Keratinocyte (primary cell): ENCODE results near the gene ZNF428.

Experiments
- CTCF ChIP-seq, 3 experiments: IDR thresholded peaks in 1 of 3; conservative IDR thresholded peaks in 1 of 3; optimal IDR thresholded peaks in 1 of 3; 2 replicates in 2 of 3; 3 replicates in 1 of 3; pipeline versions ENCODE3 to v1.5.1; 2011; ENCODE audit warnings: low read length in 3 of 3, mild to moderate bottlenecking in 3 of 3, moderate library complexity in 2 of 3, control low read depth in 1 of 3, inconsistent platforms in 1 of 3; ENCODE audit not compliant: insufficient read depth in 2 of 3; ENCODE audit errors: extremely low read depth in 1 of 3
- EZH2 ChIP-seq: IDR thresholded peaks from one replicate; pipeline ENCODE4 v1.6.1; 2012; ENCODE audit warnings: inconsistent platforms, mild to moderate bottlenecking, low read length, moderate library complexity

DNA sequence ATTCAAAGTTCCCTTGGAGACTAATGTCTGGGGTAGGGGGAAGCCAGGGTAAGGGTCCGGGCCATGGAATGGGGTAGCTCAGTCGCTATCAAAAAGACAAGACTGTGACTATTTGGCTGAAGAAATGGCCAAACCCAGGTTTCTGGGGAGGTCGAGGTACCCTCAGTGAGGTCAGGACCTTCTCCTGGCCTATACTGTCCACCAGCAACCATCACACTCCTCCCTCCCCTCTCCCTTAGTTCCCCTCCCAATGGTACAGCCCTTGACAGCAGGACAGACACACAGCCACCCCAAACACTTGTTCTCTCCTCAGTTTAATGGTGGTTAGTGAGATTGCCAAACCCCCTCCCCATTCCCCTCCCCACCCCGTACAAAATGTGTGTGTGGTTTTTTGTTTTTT is 2.6 kb upstream of the ZNF428 start:
- TF ChIP-seq CTCF (optimal IDR thresholded peaks at IDR 0.05 in 1 of 3, IDR thresholded peaks at IDR 0.05 in 1 of 3, conservative IDR thresholded peaks at IDR 0.05 in 1 of 3; ENCODE audit: extremely low read depth in 1 of 3, insufficient read depth in 2 of 3, low read length in 3 of 3) (no peak), EZH2 (no peak)
